H1 (cell line): ENCODE data around the gene DLEC1. TPM values are rescaled to one million over a fixed set of nuclear protein-coding genes. Genes with fewer than 3 reads are reported as not detected.

ENCODE experiments used
- CTCF ChIA-PET: fragments of 300-600 bp; sonication (Branson Sonifier 250); formaldehyde crosslinking; loops from one replicate; lab custom pipeline; 2021; ENCODE audit not compliant: partially characterized antibody; lab: Charles Lee
- POLR2A ChIA-PET: fragments of 300-600 bp; sonication (Branson Sonifier 250); formaldehyde crosslinking; loops from one replicate; lab custom pipeline; 2021; ENCODE audit warnings: inconsistent platforms; ENCODE audit not compliant: partially characterized antibody; lab: Charles Lee
- DNase-seq, 2 experiments: peaks; one replicate each; pipeline versions ENCODE4 v3.0.0 to v3.0.0-alpha.2; 2010 to 2022; ENCODE audit warnings: low spot score in 2 of 2, low read depth in 1 of 2, mixed read lengths in 1 of 2
- FAIRE-seq: peaks from 2 replicates; lab custom pipeline; 2011; peaks lifted over from hg19 to GRCh38; lab: Jason Lieb, UNC
- H2AFZ ChIP-seq: 2 replicates; pipeline ENCODE4 v1.8.1; 2012; ENCODE audit warnings: low read length, inconsistent platforms
- H2AK5ac ChIP-seq: 2 replicates; pipeline ENCODE4 v1.6.1; 2013; ENCODE audit warnings: low read depth, low read length
- H2BK120ac ChIP-seq: replicated peaks from 2 replicates; pipeline ENCODE3; 2013; ENCODE audit warnings: low read depth, low read length, inconsistent platforms
- H2BK12ac ChIP-seq: 2 replicates; pipeline ENCODE4 v1.6.1; 2013; ENCODE audit warnings: low read depth, low read length
- H2BK15ac ChIP-seq: 2 replicates; pipeline ENCODE4 v1.6.1; 2013; ENCODE audit warnings: low read length
- H2BK20ac ChIP-seq: 2 replicates; pipeline ENCODE4 v1.6.1; 2013; ENCODE audit warnings: low read length
- H2BK5ac ChIP-seq: 2 replicates; pipeline ENCODE4 v1.6.1; 2013; ENCODE audit warnings: low read depth, low read length
- H3K14ac ChIP-seq: 2 replicates; pipeline ENCODE4 v1.6.1; 2013; ENCODE audit warnings: inconsistent platforms; ENCODE audit not compliant: insufficient read length
- H3K18ac ChIP-seq: 2 replicates; pipeline ENCODE4 v1.6.1; 2013; ENCODE audit warnings: low read length; ENCODE audit errors: extremely low read depth
- H3K23ac ChIP-seq: 2 replicates; pipeline ENCODE4 v1.6.1; 2013; ENCODE audit warnings: inconsistent platforms; ENCODE audit not compliant: insufficient read length
- H3K23me2 ChIP-seq: 2 replicates; pipeline ENCODE4 v1.6.1; 2013; ENCODE audit warnings: low read depth, low read length
- H3K27ac ChIP-seq: 2 replicates; pipeline ENCODE4 v1.6.1; 2011; ENCODE audit warnings: low read depth, low read length, inconsistent platforms
- H3K27me3 ChIP-seq, 4 experiments: replicated peaks in 1 of 4; 1 replicate in 1 of 4; 2 replicates in 3 of 4; pipeline versions ENCODE4 v1.6.1 to v1.8.1; 2011 to 2013; ENCODE audit warnings: low read length in 3 of 4, mild to moderate bottlenecking in 3 of 4, inconsistent platforms in 2 of 4, mixed read lengths in 2 of 4, moderate library complexity in 1 of 4; ENCODE audit not compliant: control insufficient read depth in 3 of 4, insufficient read depth in 3 of 4; ENCODE audit errors: extremely low read depth in 1 of 4
- H3K36me3 ChIP-seq, 4 experiments: 2 replicates each; pipeline versions ENCODE4 v1.6.1 to v1.8.1; 2011 to 2013; ENCODE audit warnings: mild to moderate bottlenecking in 4 of 4, low read length in 3 of 4, moderate library complexity in 2 of 4, control low read depth in 1 of 4, inconsistent platforms in 1 of 4; ENCODE audit not compliant: insufficient read depth in 4 of 4, control insufficient read depth in 2 of 4
- H3K4ac ChIP-seq: replicated peaks from 2 replicates; pipeline ENCODE3; 2013; ENCODE audit warnings: low read length, low read depth, mixed read lengths, inconsistent platforms; ENCODE audit not compliant: insufficient read length
- H3K4me1 ChIP-seq, 4 experiments: replicated peaks in 1 of 4; 1 replicate in 1 of 4; 2 replicates in 3 of 4; pipeline versions ENCODE4 v1.6.1 to v1.8.1; 2011 to 2013; ENCODE audit warnings: low read length in 3 of 4, inconsistent platforms in 2 of 4, mixed read lengths in 1 of 4; ENCODE audit not compliant: insufficient read depth in 4 of 4, control insufficient read depth in 3 of 4
- H3K4me2 ChIP-seq, 2 experiments: 2 replicates each; pipeline versions ENCODE4 v1.6.1 to v1.8.1; 2011 to 2013; ENCODE audit warnings: low read depth in 2 of 2, low read length in 2 of 2, control low read depth in 1 of 2, inconsistent platforms in 1 of 2, mild to moderate bottlenecking in 1 of 2; ENCODE audit not compliant: insufficient read depth in 1 of 2
- H3K4me3 ChIP-seq, 4 experiments: fragments of 200-600, 300-600 bp in 1 of 4; sonication (generic), shearing (Covaris generic), sonication (Bioruptor Twin) in 1 of 4; 2 replicates each; pipeline versions ENCODE4 v1.5.1 to v1.8.1; 2011 to 2016; ENCODE audit warnings: low read length in 4 of 4, low read depth in 3 of 4, control low read depth in 2 of 4, inconsistent platforms in 2 of 4, mild to moderate bottlenecking in 2 of 4, mixed read lengths in 1 of 4, moderate library complexity in 1 of 4; ENCODE audit not compliant: insufficient read depth in 2 of 4; ENCODE audit errors: extremely low read depth in 1 of 4
- H3K56ac ChIP-seq: replicated peaks from 2 replicates; pipeline ENCODE3; 2013; ENCODE audit warnings: low read depth, mild to moderate bottlenecking, mixed read lengths, low read length, inconsistent platforms; ENCODE audit not compliant: insufficient read length
- H3K79me1 ChIP-seq: 2 replicates; pipeline ENCODE4 v1.6.1; 2013; ENCODE audit warnings: low read depth, low read length, control low read depth
- H3K79me2 ChIP-seq, 2 experiments: 2 replicates each; pipeline versions ENCODE4 v1.6.1 to v1.8.1; 2012 to 2013; ENCODE audit warnings: low read length in 2 of 2, mild to moderate bottlenecking in 2 of 2, inconsistent platforms in 1 of 2; ENCODE audit not compliant: insufficient read depth in 2 of 2, control insufficient read depth in 1 of 2
- H3K9ac ChIP-seq, 4 experiments: replicated peaks in 1 of 4; 1 replicate in 1 of 4; 2 replicates in 3 of 4; pipeline versions ENCODE4 v1.6.1 to v1.8.1; 2011 to 2013; ENCODE audit warnings: low read depth in 3 of 4, low read length in 3 of 4, control low read depth in 2 of 4, mild to moderate bottlenecking in 2 of 4, moderate library complexity in 2 of 4, inconsistent platforms in 1 of 4; ENCODE audit errors: extremely low read depth in 1 of 4
- H3K9me3 ChIP-seq, 2 experiments: 2 replicates each; pipeline versions ENCODE4 v1.6.1 to v1.8.1; 2012 to 2013; ENCODE audit warnings: mild to moderate bottlenecking in 2 of 2, moderate library complexity in 2 of 2, control low read depth in 1 of 2, inconsistent platforms in 1 of 2, low read depth in 1 of 2, low read length in 1 of 2, mixed read lengths in 1 of 2; ENCODE audit not compliant: insufficient read depth in 2 of 2
- H4K20me1 ChIP-seq, 2 experiments: replicated peaks in 1 of 2; 2 replicates each; pipeline versions ENCODE3 to v1.8.1; 2011 to 2013; ENCODE audit warnings: inconsistent platforms in 2 of 2, low read length in 2 of 2, mild to moderate bottlenecking in 1 of 2; ENCODE audit not compliant: insufficient read depth in 2 of 2, control insufficient read depth in 1 of 2
- H4K5ac ChIP-seq: 2 replicates; pipeline ENCODE4 v1.6.1; 2013; ENCODE audit warnings: low read length, low read depth, mixed read lengths, inconsistent platforms; ENCODE audit not compliant: insufficient read length
- H4K8ac ChIP-seq: 2 replicates; pipeline ENCODE4 v1.8.0; 2013; ENCODE audit warnings: mild to moderate bottlenecking, moderate library complexity, low read length, inconsistent platforms; ENCODE audit not compliant: insufficient read depth; ENCODE audit errors: extremely low read depth
- H4K91ac ChIP-seq: replicated peaks from 2 replicates; pipeline ENCODE3; 2013; ENCODE audit warnings: low read length, mixed read lengths, inconsistent platforms; ENCODE audit not compliant: insufficient read length
- RBBP5 ChIP-seq: IDR thresholded peaks from 2 replicates; pipeline ENCODE4 v1.7.1; 2012; ENCODE audit warnings: low read depth, mild to moderate bottlenecking, inconsistent platforms, low read length, moderate library complexity, borderline replicate concordance
- WGBS, 2 experiments: shearing (Covaris generic) in 1 of 2; methylation state at CpG; one replicate each; pipeline versions ENCODE4 v1.1.6 to v1.1.7; 2013 to 2015; ENCODE audit warnings: low lambda C conversion rate in 2 of 2, mixed read lengths in 2 of 2, inconsistent platforms in 1 of 2, low coverage in 1 of 2, missing lambda C conversion rate in 1 of 2; ENCODE audit not compliant: insufficient replicate concordance in 2 of 2, insufficient coverage in 1 of 2, insufficient read length in 1 of 2; ENCODE audit errors: extremely low coverage in 1 of 2, missing lambda C conversion rate in 1 of 2; 5-methylcytosine and 5-hydroxymethylcytosine counted together
- polyA plus RNA-seq, 7 experiments: library from polyadenylated mRNA; depleted of rRNA in 3 of 7; stranded (reverse) in 5 of 7; unstranded in 2 of 7; fragments of >200 nt in 5 of 7; fragments of 200-250 nt in 2 of 7; gene quantifications; 1 replicate in 5 of 7; 2 replicates in 1 of 7; 4 replicates in 1 of 7; pipeline versions ENCODE4 v1.2.1 to v1.2.3, GENCODE V29; 2011 to 2013; ENCODE audit warnings: missing spikeins in 2 of 7, mixed read lengths in 2 of 7
- total RNA-seq: library from RNA; stranded (reverse); fragmentation: NEBNext Ultra II Directional; extraction: Animal tissue kit (Norgen Biotek cat#: 25700); gene quantifications from 2 replicates; pipeline ENCODE4 v1.2.1, GENCODE V29; 2021

DLEC1 gene
- total and polyA plus RNA-seq, 2 of the 8 experiments (the other 6 are each of a cell fraction or from before 2014, with no cell fraction given): 0.26 to 0.76 TPM

GRCh38 chr3:38130631-38131065, 91.6 kb downstream of the DLEC1 start:
- H2BK120ac ChIP-seq: no peak overlapping the region
- H3K4ac ChIP-seq: no peak overlapping the region
- no peak overlapping the region for H3K9ac ChIP-seq
- no peak overlapping the region for H2BK5ac ChIP-seq
- no peaks in the 10 kb centered on the region for H3K23me2 ChIP-seq
- no peak overlapping the region for H3K27ac ChIP-seq
- no peak overlapping the region for H4K5ac ChIP-seq
- H3K4me3 ChIP-seq: no peak overlapping the region
- H3K79me1 ChIP-seq: no peaks in the 10 kb centered on the region; the same call in 1 of the 2 replicates
- no peaks in the 10 kb centered on the region for H3K27me3 ChIP-seq
- H2BK20ac ChIP-seq: no peak overlapping the region
- FAIRE-seq (no peak), DNase-seq (no peak)
- ChIA-PET POLR2A (no interaction called here), CTCF (interaction anchor here (0.7 to 9.6 kb wide), 16 partner anchors 10 to 216 kb away, joined by 3 to 105 read pairs (median 6); partner anchors contain the start of genes SLC22A14 and XYLB)
- TF ChIP-seq RBBP5: no peak
- no peak overlapping the region for H3K4me2 ChIP-seq
- no peak overlapping the region for H3K23ac ChIP-seq
- H3K36me3 ChIP-seq: peaks cover 25 to 48% (median 41%) of the 10 kb centered on the region in 4 experiments
- H4K20me1 ChIP-seq: peaks cover 10 to 19% of the 10 kb centered on the region in 2 experiments
- no peak overlapping the region for H3K18ac ChIP-seq
- H4K91ac ChIP-seq: no peak overlapping the region
- H3K9me3 ChIP-seq: no peaks in the 10 kb centered on the region
- H2BK12ac ChIP-seq: no peak overlapping the region
- no peak overlapping the region for H3K14ac ChIP-seq
- H3K4me1 ChIP-seq: peaks cover 0 to 3% (median under 1%) of the 10 kb centered on the region in 4 experiments; a peak in 1 of 7 replicates
- no peak overlapping the region for H4K8ac ChIP-seq
- WGBS, 2 experiments: 81% methylated on average over 3 of the region's 3 CpGs; no CpG with 5 or more reads in 1 of the 2 experiments
- H2AFZ ChIP-seq: no peak overlapping the region
- no peak overlapping the region for H2AK5ac ChIP-seq
- H3K79me2 ChIP-seq: no peaks in the 10 kb centered on the region
- H2BK15ac ChIP-seq: no peak overlapping the region
- no peak overlapping the region for H3K56ac ChIP-seq
